H1 (cell line): Measurements from ENCODE around the gene WWC2. TPM values are rescaled to one million over a fixed set of nuclear protein-coding genes. Genes with fewer than 3 reads are reported as not detected.

Experiments used
- CTCF ChIA-PET: fragments of 300-600 bp; sonication (Branson Sonifier 250); formaldehyde crosslinking; loops from one replicate; lab custom pipeline; 2021; ENCODE audit not compliant: partially characterized antibody; lab: Charles Lee
- POLR2A ChIA-PET: fragments of 300-600 bp; sonication (Branson Sonifier 250); formaldehyde crosslinking; loops from one replicate; lab custom pipeline; 2021; ENCODE audit warnings: inconsistent platforms; ENCODE audit not compliant: partially characterized antibody; lab: Charles Lee
- DNase-seq, 2 experiments: peaks; one replicate each; pipeline versions ENCODE4 v3.0.0 to v3.0.0-alpha.2; 2010 to 2022; ENCODE audit warnings: low spot score in 2 of 2, low read depth in 1 of 2, mixed read lengths in 1 of 2
- FAIRE-seq: peaks from 2 replicates; lab custom pipeline; 2011; peaks lifted over from hg19 to GRCh38; lab: Jason Lieb, UNC
- H2AFZ ChIP-seq: 2 replicates; pipeline ENCODE4 v1.8.1; 2012; ENCODE audit warnings: low read length, inconsistent platforms
- H2AK5ac ChIP-seq: 2 replicates; pipeline ENCODE4 v1.6.1; 2013; ENCODE audit warnings: low read depth, low read length
- H2BK120ac ChIP-seq: replicated peaks from 2 replicates; pipeline ENCODE3; 2013; ENCODE audit warnings: low read depth, low read length, inconsistent platforms
- H2BK12ac ChIP-seq: 2 replicates; pipeline ENCODE4 v1.6.1; 2013; ENCODE audit warnings: low read depth, low read length
- H2BK15ac ChIP-seq: 2 replicates; pipeline ENCODE4 v1.6.1; 2013; ENCODE audit warnings: low read length
- H2BK20ac ChIP-seq: 2 replicates; pipeline ENCODE4 v1.6.1; 2013; ENCODE audit warnings: low read length
- H2BK5ac ChIP-seq: 2 replicates; pipeline ENCODE4 v1.6.1; 2013; ENCODE audit warnings: low read depth, low read length
- H3K14ac ChIP-seq: 2 replicates; pipeline ENCODE4 v1.6.1; 2013; ENCODE audit warnings: inconsistent platforms; ENCODE audit not compliant: insufficient read length
- H3K18ac ChIP-seq: 2 replicates; pipeline ENCODE4 v1.6.1; 2013; ENCODE audit warnings: low read length; ENCODE audit errors: extremely low read depth
- H3K23ac ChIP-seq: 2 replicates; pipeline ENCODE4 v1.6.1; 2013; ENCODE audit warnings: inconsistent platforms; ENCODE audit not compliant: insufficient read length
- H3K23me2 ChIP-seq: 2 replicates; pipeline ENCODE4 v1.6.1; 2013; ENCODE audit warnings: low read depth, low read length
- H3K27ac ChIP-seq: 2 replicates; pipeline ENCODE4 v1.6.1; 2011; ENCODE audit warnings: low read depth, low read length, inconsistent platforms
- H3K27me3 ChIP-seq, 4 experiments: replicated peaks in 1 of 4; 1 replicate in 1 of 4; 2 replicates in 3 of 4; pipeline versions ENCODE4 v1.6.1 to v1.8.1; 2011 to 2013; ENCODE audit warnings: low read length in 3 of 4, mild to moderate bottlenecking in 3 of 4, inconsistent platforms in 2 of 4, mixed read lengths in 2 of 4, moderate library complexity in 1 of 4; ENCODE audit not compliant: control insufficient read depth in 3 of 4, insufficient read depth in 3 of 4; ENCODE audit errors: extremely low read depth in 1 of 4
- H3K36me3 ChIP-seq, 4 experiments: 2 replicates each; pipeline versions ENCODE4 v1.6.1 to v1.8.1; 2011 to 2013; ENCODE audit warnings: mild to moderate bottlenecking in 4 of 4, low read length in 3 of 4, moderate library complexity in 2 of 4, control low read depth in 1 of 4, inconsistent platforms in 1 of 4; ENCODE audit not compliant: insufficient read depth in 4 of 4, control insufficient read depth in 2 of 4
- H3K4ac ChIP-seq: replicated peaks from 2 replicates; pipeline ENCODE3; 2013; ENCODE audit warnings: low read length, low read depth, mixed read lengths, inconsistent platforms; ENCODE audit not compliant: insufficient read length
- H3K4me1 ChIP-seq, 4 experiments: replicated peaks in 1 of 4; 1 replicate in 1 of 4; 2 replicates in 3 of 4; pipeline versions ENCODE4 v1.6.1 to v1.8.1; 2011 to 2013; ENCODE audit warnings: low read length in 3 of 4, inconsistent platforms in 2 of 4, mixed read lengths in 1 of 4; ENCODE audit not compliant: insufficient read depth in 4 of 4, control insufficient read depth in 3 of 4
- H3K4me2 ChIP-seq, 2 experiments: 2 replicates each; pipeline versions ENCODE4 v1.6.1 to v1.8.1; 2011 to 2013; ENCODE audit warnings: low read depth in 2 of 2, low read length in 2 of 2, control low read depth in 1 of 2, inconsistent platforms in 1 of 2, mild to moderate bottlenecking in 1 of 2; ENCODE audit not compliant: insufficient read depth in 1 of 2
- H3K4me3 ChIP-seq, 4 experiments: fragments of 200-600, 300-600 bp in 1 of 4; sonication (generic), shearing (Covaris generic), sonication (Bioruptor Twin) in 1 of 4; 2 replicates each; pipeline versions ENCODE4 v1.5.1 to v1.8.1; 2011 to 2016; ENCODE audit warnings: low read length in 4 of 4, low read depth in 3 of 4, control low read depth in 2 of 4, inconsistent platforms in 2 of 4, mild to moderate bottlenecking in 2 of 4, mixed read lengths in 1 of 4, moderate library complexity in 1 of 4; ENCODE audit not compliant: insufficient read depth in 2 of 4; ENCODE audit errors: extremely low read depth in 1 of 4
- H3K56ac ChIP-seq: replicated peaks from 2 replicates; pipeline ENCODE3; 2013; ENCODE audit warnings: low read depth, mild to moderate bottlenecking, mixed read lengths, low read length, inconsistent platforms; ENCODE audit not compliant: insufficient read length
- H3K79me1 ChIP-seq: 2 replicates; pipeline ENCODE4 v1.6.1; 2013; ENCODE audit warnings: low read depth, low read length, control low read depth
- H3K79me2 ChIP-seq, 2 experiments: 2 replicates each; pipeline versions ENCODE4 v1.6.1 to v1.8.1; 2012 to 2013; ENCODE audit warnings: low read length in 2 of 2, mild to moderate bottlenecking in 2 of 2, inconsistent platforms in 1 of 2; ENCODE audit not compliant: insufficient read depth in 2 of 2, control insufficient read depth in 1 of 2
- H3K9ac ChIP-seq, 4 experiments: replicated peaks in 1 of 4; 1 replicate in 1 of 4; 2 replicates in 3 of 4; pipeline versions ENCODE4 v1.6.1 to v1.8.1; 2011 to 2013; ENCODE audit warnings: low read depth in 3 of 4, low read length in 3 of 4, control low read depth in 2 of 4, mild to moderate bottlenecking in 2 of 4, moderate library complexity in 2 of 4, inconsistent platforms in 1 of 4; ENCODE audit errors: extremely low read depth in 1 of 4
- H3K9me3 ChIP-seq, 2 experiments: 2 replicates each; pipeline versions ENCODE4 v1.6.1 to v1.8.1; 2012 to 2013; ENCODE audit warnings: mild to moderate bottlenecking in 2 of 2, moderate library complexity in 2 of 2, control low read depth in 1 of 2, inconsistent platforms in 1 of 2, low read depth in 1 of 2, low read length in 1 of 2, mixed read lengths in 1 of 2; ENCODE audit not compliant: insufficient read depth in 2 of 2
- H4K20me1 ChIP-seq, 2 experiments: replicated peaks in 1 of 2; 2 replicates each; pipeline versions ENCODE3 to v1.8.1; 2011 to 2013; ENCODE audit warnings: inconsistent platforms in 2 of 2, low read length in 2 of 2, mild to moderate bottlenecking in 1 of 2; ENCODE audit not compliant: insufficient read depth in 2 of 2, control insufficient read depth in 1 of 2
- H4K5ac ChIP-seq: 2 replicates; pipeline ENCODE4 v1.6.1; 2013; ENCODE audit warnings: low read length, low read depth, mixed read lengths, inconsistent platforms; ENCODE audit not compliant: insufficient read length
- H4K8ac ChIP-seq: 2 replicates; pipeline ENCODE4 v1.8.0; 2013; ENCODE audit warnings: mild to moderate bottlenecking, moderate library complexity, low read length, inconsistent platforms; ENCODE audit not compliant: insufficient read depth; ENCODE audit errors: extremely low read depth
- H4K91ac ChIP-seq: replicated peaks from 2 replicates; pipeline ENCODE3; 2013; ENCODE audit warnings: low read length, mixed read lengths, inconsistent platforms; ENCODE audit not compliant: insufficient read length
- BCL11A ChIP-seq, 2 experiments: IDR thresholded peaks; one replicate each; pipeline ENCODE4 v1.6.1; 2011; ENCODE audit warnings: low read depth in 2 of 2, low read length in 2 of 2, mild to moderate bottlenecking in 2 of 2
- CHD1 ChIP-seq: IDR thresholded peaks from 2 replicates; pipeline ENCODE4 v1.6.1; 2012; ENCODE audit warnings: low read depth, low read length, improper control_type of control experiment
- EP300 ChIP-seq, 2 experiments: IDR thresholded peaks; 1 replicate in 1 of 2; 2 replicates in 1 of 2; pipeline ENCODE4 v1.6.1; 2011 to 2012; ENCODE audit warnings: low read depth in 2 of 2, low read length in 2 of 2, mild to moderate bottlenecking in 2 of 2, borderline replicate concordance in 1 of 2, inconsistent platforms in 1 of 2, moderate library complexity in 1 of 2
- HDAC6 ChIP-seq: IDR thresholded peaks from one replicate; pipeline ENCODE4 v1.7.1; 2012; ENCODE audit warnings: low read depth, mild to moderate bottlenecking, inconsistent platforms, low read length, moderate library complexity
- MAX ChIP-seq: IDR thresholded peaks from 2 replicates; pipeline ENCODE4 v1.6.1; 2012; ENCODE audit warnings: inconsistent platforms
- POLR2A ChIP-seq, 2 experiments: IDR thresholded peaks; 1 replicate in 1 of 2; 2 replicates in 1 of 2; pipeline ENCODE4 v1.6.1; 2011; ENCODE audit warnings: low read depth in 2 of 2, low read length in 2 of 2, mild to moderate bottlenecking in 2 of 2; ENCODE audit errors: control extremely low read depth in 1 of 2
- POLR2AphosphoS5 ChIP-seq: IDR thresholded peaks from 2 replicates; pipeline ENCODE4 v1.6.1; 2011; ENCODE audit warnings: low read depth, low read length
- SP1 ChIP-seq: IDR thresholded peaks from 2 replicates; pipeline ENCODE4 v1.6.1; 2011; ENCODE audit warnings: low read depth, low read length
- SRF ChIP-seq: IDR thresholded peaks from 2 replicates; pipeline ENCODE4 v1.6.1; 2011; ENCODE audit warnings: mild to moderate bottlenecking, low read depth, low read length, moderate library complexity
- TAF1 ChIP-seq: IDR thresholded peaks from 2 replicates; pipeline ENCODE4 v1.6.1; 2011; ENCODE audit warnings: mild to moderate bottlenecking, low read depth, low read length
- TBP ChIP-seq: IDR thresholded peaks from 2 replicates; pipeline ENCODE4 v1.6.1; 2011; ENCODE audit warnings: low read depth, low read length, improper control_type of control experiment
- WGBS, 2 experiments: shearing (Covaris generic) in 1 of 2; methylation state at CpG; one replicate each; pipeline versions ENCODE4 v1.1.6 to v1.1.7; 2013 to 2015; ENCODE audit warnings: low lambda C conversion rate in 2 of 2, mixed read lengths in 2 of 2, inconsistent platforms in 1 of 2, low coverage in 1 of 2, missing lambda C conversion rate in 1 of 2; ENCODE audit not compliant: insufficient replicate concordance in 2 of 2, insufficient coverage in 1 of 2, insufficient read length in 1 of 2; ENCODE audit errors: extremely low coverage in 1 of 2, missing lambda C conversion rate in 1 of 2; 5-methylcytosine and 5-hydroxymethylcytosine counted together
- polyA plus RNA-seq, 7 experiments: library from polyadenylated mRNA; depleted of rRNA in 3 of 7; stranded (reverse) in 5 of 7; unstranded in 2 of 7; fragments of >200 nt in 5 of 7; fragments of 200-250 nt in 2 of 7; gene quantifications; 1 replicate in 5 of 7; 2 replicates in 1 of 7; 4 replicates in 1 of 7; pipeline versions ENCODE4 v1.2.1 to v1.2.3, GENCODE V29; 2011 to 2013; ENCODE audit warnings: missing spikeins in 2 of 7, mixed read lengths in 2 of 7
- total RNA-seq: library from RNA; stranded (reverse); fragmentation: NEBNext Ultra II Directional; extraction: Animal tissue kit (Norgen Biotek cat#: 25700); gene quantifications from 2 replicates; pipeline ENCODE4 v1.2.1, GENCODE V29; 2021
- TF ChIP-seq, protein P1 (sequence below): IDR thresholded peaks from 2 replicates; pipeline ENCODE4 v1.6.1; 2012; ENCODE audit warnings: low read length, inconsistent platforms

WWC2 gene
- total and polyA plus RNA-seq, 2 of the 8 experiments (the other 6 are each of a cell fraction or from before 2014, with no cell fraction given), result 17.6 to 135 TPM

DNA sequence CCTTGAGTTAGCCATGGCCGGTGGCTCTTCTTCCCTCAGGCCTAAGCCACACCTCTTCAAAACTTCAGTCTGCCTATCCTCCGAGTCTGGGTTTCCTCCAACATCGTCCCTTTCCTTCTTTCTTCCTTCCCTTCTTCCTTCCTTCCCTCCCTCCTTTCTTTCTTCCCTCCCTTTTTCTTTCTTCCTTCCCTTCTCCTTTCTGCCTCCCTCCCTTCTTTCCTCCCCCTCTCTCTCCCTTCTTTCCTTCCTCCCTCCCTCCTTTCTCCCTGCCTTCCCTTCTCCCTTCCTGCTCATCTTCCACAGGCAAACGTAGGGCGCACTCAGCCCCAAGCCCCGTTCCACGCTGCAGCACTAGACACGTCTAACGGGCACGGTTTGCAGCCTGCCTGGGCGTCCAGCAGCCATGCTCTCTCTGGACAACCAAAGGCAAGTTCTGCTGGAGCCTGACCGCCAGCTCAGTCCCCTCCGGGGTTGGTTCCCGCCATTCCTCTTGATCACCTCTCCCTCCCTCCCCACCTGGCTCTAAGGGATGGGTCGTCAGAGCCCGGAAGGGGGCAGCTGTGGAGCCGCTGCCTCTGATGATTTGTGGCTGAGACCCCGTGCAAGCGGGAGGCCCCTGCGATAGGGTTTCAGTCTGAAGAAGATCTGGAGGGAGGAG, 257.2 kb downstream of the WWC2 start:
- H3K18ac ChIP-seq, result no peak overlapping the region; the same call in 1 of the 2 replicates
- ChIA-PET CTCF (interaction anchor here (2.4 kb wide), 1 partner anchor 51 kb away, joined by 7 read pairs; no protein-coding TSS in a partner anchor), POLR2A (no interaction called here)
- 60 to 88% methylated on average over 1 to 20 of the region's 20 CpGs for WGBS, 2 experiments
- H3K4me1 ChIP-seq, result peaks cover 0 to 3% (median 1%) of the 10 kb centered on the region in 4 experiments; a peak in 3 of 7 replicates
- no peak for FAIRE-seq
- H3K9me3 ChIP-seq, result no peaks in the 10 kb centered on the region
- no peaks in the 10 kb centered on the region for H3K27me3 ChIP-seq
- no peak overlapping the region for H3K4me3 ChIP-seq
- no peaks in the 10 kb centered on the region for H3K79me1 ChIP-seq
- H3K4ac ChIP-seq, result no peak overlapping the region
- no peak overlapping the region for H3K14ac ChIP-seq
- no peaks in the 10 kb centered on the region for H3K79me2 ChIP-seq
- H4K91ac ChIP-seq, result no peak overlapping the region
- H2AFZ ChIP-seq, result no peak overlapping the region
- H3K36me3 ChIP-seq, result no peaks in the 10 kb centered on the region
- no peak overlapping the region for H2BK15ac ChIP-seq
- H4K5ac ChIP-seq, result no peak overlapping the region
- no peak overlapping the region for H3K4me2 ChIP-seq
- H3K23me2 ChIP-seq, result no peaks in the 10 kb centered on the region
- 0 out of 2 replicates have a peak overlapping the region, but pooled peaks have one; percentile 39 for H2BK12ac ChIP-seq
- H2AK5ac ChIP-seq, result no peak overlapping the region
- no peak overlapping the region for H3K27ac ChIP-seq
- H3K23ac ChIP-seq, result no peak overlapping the region
- no peak overlapping the region for H2BK20ac ChIP-seq
- H2BK120ac ChIP-seq, result no peak overlapping the region
- H2BK5ac ChIP-seq, result no peak overlapping the region
- H4K20me1 ChIP-seq, result no peaks in the 10 kb centered on the region
- no peak for DNase-seq
- no peak overlapping the region for H3K9ac ChIP-seq
- no peak overlapping the region for H3K56ac ChIP-seq
- H4K8ac ChIP-seq, result no peak overlapping the region
- no peak for TF ChIP-seq BCL11A (IDR thresholded peaks at IDR 0.05; ENCODE audit: low read depth in 2 of 2, low read length in 2 of 2)
- TF ChIP-seq TAF1, result no peak
- no peak for TF ChIP-seq POLR2A (IDR thresholded peaks at IDR 0.05; ENCODE audit: control extremely low read depth in 1 of 2, low read depth in 2 of 2, low read length in 2 of 2)
- no peak for TF ChIP-seq EP300 (IDR thresholded peaks at IDR 0.05; ENCODE audit: borderline replicate concordance in 1 of 2, low read depth in 2 of 2, low read length in 2 of 2)
- no peak for TF ChIP-seq SP1
- TF ChIP-seq, protein P1, sequence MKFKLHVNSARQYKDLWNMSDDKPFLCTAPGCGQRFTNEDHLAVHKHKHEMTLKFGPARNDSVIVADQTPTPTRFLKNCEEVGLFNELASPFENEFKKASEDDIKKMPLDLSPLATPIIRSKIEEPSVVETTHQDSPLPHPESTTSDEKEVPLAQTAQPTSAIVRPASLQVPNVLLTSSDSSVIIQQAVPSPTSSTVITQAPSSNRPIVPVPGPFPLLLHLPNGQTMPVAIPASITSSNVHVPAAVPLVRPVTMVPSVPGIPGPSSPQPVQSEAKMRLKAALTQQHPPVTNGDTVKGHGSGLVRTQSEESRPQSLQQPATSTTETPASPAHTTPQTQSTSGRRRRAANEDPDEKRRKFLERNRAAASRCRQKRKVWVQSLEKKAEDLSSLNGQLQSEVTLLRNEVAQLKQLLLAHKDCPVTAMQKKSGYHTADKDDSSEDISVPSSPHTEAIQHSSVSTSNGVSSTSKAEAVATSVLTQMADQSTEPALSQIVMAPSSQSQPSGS, result no peak
- no peak for TF ChIP-seq HDAC6
- no peak for TF ChIP-seq MAX
- no peak for TF ChIP-seq POLR2AphosphoS5
- no peak for TF ChIP-seq TBP
- TF ChIP-seq SRF, result no peak
- TF ChIP-seq CHD1, result no peak
